H1 (cell line): Measurements from ENCODE around the gene CENPM. TPM values are rescaled to one million over a fixed set of nuclear protein-coding genes. Genes with fewer than 3 reads are reported as not detected.
A peak's percentile ranks its signal among the peaks of the same experiment; 100 is the strongest.

Source experiments
- CTCF ChIA-PET: fragments of 300-600 bp; sonication (Branson Sonifier 250); formaldehyde crosslinking; loops from one replicate; lab custom pipeline; 2021; ENCODE audit not compliant: partially characterized antibody; lab: Charles Lee
- POLR2A ChIA-PET: fragments of 300-600 bp; sonication (Branson Sonifier 250); formaldehyde crosslinking; loops from one replicate; lab custom pipeline; 2021; ENCODE audit warnings: inconsistent platforms; ENCODE audit not compliant: partially characterized antibody; lab: Charles Lee
- DNase-seq, 2 experiments: peaks; one replicate each; pipeline versions ENCODE4 v3.0.0 to v3.0.0-alpha.2; 2010 to 2022; ENCODE audit warnings: low spot score in 2 of 2, low read depth in 1 of 2, mixed read lengths in 1 of 2
- FAIRE-seq: peaks from 2 replicates; lab custom pipeline; 2011; peaks lifted over from hg19 to GRCh38; lab: Jason Lieb, UNC
- H2AFZ ChIP-seq: 2 replicates; pipeline ENCODE4 v1.8.1; 2012; ENCODE audit warnings: low read length, inconsistent platforms
- H2AK5ac ChIP-seq: 2 replicates; pipeline ENCODE4 v1.6.1; 2013; ENCODE audit warnings: low read depth, low read length
- H2BK120ac ChIP-seq: replicated peaks from 2 replicates; pipeline ENCODE3; 2013; ENCODE audit warnings: low read depth, low read length, inconsistent platforms
- H2BK12ac ChIP-seq: 2 replicates; pipeline ENCODE4 v1.6.1; 2013; ENCODE audit warnings: low read depth, low read length
- H2BK15ac ChIP-seq: 2 replicates; pipeline ENCODE4 v1.6.1; 2013; ENCODE audit warnings: low read length
- H2BK20ac ChIP-seq: 2 replicates; pipeline ENCODE4 v1.6.1; 2013; ENCODE audit warnings: low read length
- H2BK5ac ChIP-seq: 2 replicates; pipeline ENCODE4 v1.6.1; 2013; ENCODE audit warnings: low read depth, low read length
- H3K14ac ChIP-seq: 2 replicates; pipeline ENCODE4 v1.6.1; 2013; ENCODE audit warnings: inconsistent platforms; ENCODE audit not compliant: insufficient read length
- H3K18ac ChIP-seq: 2 replicates; pipeline ENCODE4 v1.6.1; 2013; ENCODE audit warnings: low read length; ENCODE audit errors: extremely low read depth
- H3K23ac ChIP-seq: 2 replicates; pipeline ENCODE4 v1.6.1; 2013; ENCODE audit warnings: inconsistent platforms; ENCODE audit not compliant: insufficient read length
- H3K23me2 ChIP-seq: 2 replicates; pipeline ENCODE4 v1.6.1; 2013; ENCODE audit warnings: low read depth, low read length
- H3K27ac ChIP-seq: 2 replicates; pipeline ENCODE4 v1.6.1; 2011; ENCODE audit warnings: low read depth, low read length, inconsistent platforms
- H3K27me3 ChIP-seq, 4 experiments: replicated peaks in 1 of 4; 1 replicate in 1 of 4; 2 replicates in 3 of 4; pipeline versions ENCODE4 v1.6.1 to v1.8.1; 2011 to 2013; ENCODE audit warnings: low read length in 3 of 4, mild to moderate bottlenecking in 3 of 4, inconsistent platforms in 2 of 4, mixed read lengths in 2 of 4, moderate library complexity in 1 of 4; ENCODE audit not compliant: control insufficient read depth in 3 of 4, insufficient read depth in 3 of 4; ENCODE audit errors: extremely low read depth in 1 of 4
- H3K36me3 ChIP-seq, 4 experiments: 2 replicates each; pipeline versions ENCODE4 v1.6.1 to v1.8.1; 2011 to 2013; ENCODE audit warnings: mild to moderate bottlenecking in 4 of 4, low read length in 3 of 4, moderate library complexity in 2 of 4, control low read depth in 1 of 4, inconsistent platforms in 1 of 4; ENCODE audit not compliant: insufficient read depth in 4 of 4, control insufficient read depth in 2 of 4
- H3K4ac ChIP-seq: replicated peaks from 2 replicates; pipeline ENCODE3; 2013; ENCODE audit warnings: low read length, low read depth, mixed read lengths, inconsistent platforms; ENCODE audit not compliant: insufficient read length
- H3K4me1 ChIP-seq, 4 experiments: replicated peaks in 1 of 4; 1 replicate in 1 of 4; 2 replicates in 3 of 4; pipeline versions ENCODE4 v1.6.1 to v1.8.1; 2011 to 2013; ENCODE audit warnings: low read length in 3 of 4, inconsistent platforms in 2 of 4, mixed read lengths in 1 of 4; ENCODE audit not compliant: insufficient read depth in 4 of 4, control insufficient read depth in 3 of 4
- H3K4me2 ChIP-seq, 2 experiments: 2 replicates each; pipeline versions ENCODE4 v1.6.1 to v1.8.1; 2011 to 2013; ENCODE audit warnings: low read depth in 2 of 2, low read length in 2 of 2, control low read depth in 1 of 2, inconsistent platforms in 1 of 2, mild to moderate bottlenecking in 1 of 2; ENCODE audit not compliant: insufficient read depth in 1 of 2
- H3K4me3 ChIP-seq, 4 experiments: fragments of 200-600, 300-600 bp in 1 of 4; sonication (generic), shearing (Covaris generic), sonication (Bioruptor Twin) in 1 of 4; 2 replicates each; pipeline versions ENCODE4 v1.5.1 to v1.8.1; 2011 to 2016; ENCODE audit warnings: low read length in 4 of 4, low read depth in 3 of 4, control low read depth in 2 of 4, inconsistent platforms in 2 of 4, mild to moderate bottlenecking in 2 of 4, mixed read lengths in 1 of 4, moderate library complexity in 1 of 4; ENCODE audit not compliant: insufficient read depth in 2 of 4; ENCODE audit errors: extremely low read depth in 1 of 4
- H3K56ac ChIP-seq: replicated peaks from 2 replicates; pipeline ENCODE3; 2013; ENCODE audit warnings: low read depth, mild to moderate bottlenecking, mixed read lengths, low read length, inconsistent platforms; ENCODE audit not compliant: insufficient read length
- H3K79me1 ChIP-seq: 2 replicates; pipeline ENCODE4 v1.6.1; 2013; ENCODE audit warnings: low read depth, low read length, control low read depth
- H3K79me2 ChIP-seq, 2 experiments: 2 replicates each; pipeline versions ENCODE4 v1.6.1 to v1.8.1; 2012 to 2013; ENCODE audit warnings: low read length in 2 of 2, mild to moderate bottlenecking in 2 of 2, inconsistent platforms in 1 of 2; ENCODE audit not compliant: insufficient read depth in 2 of 2, control insufficient read depth in 1 of 2
- H3K9ac ChIP-seq, 4 experiments: replicated peaks in 1 of 4; 1 replicate in 1 of 4; 2 replicates in 3 of 4; pipeline versions ENCODE4 v1.6.1 to v1.8.1; 2011 to 2013; ENCODE audit warnings: low read depth in 3 of 4, low read length in 3 of 4, control low read depth in 2 of 4, mild to moderate bottlenecking in 2 of 4, moderate library complexity in 2 of 4, inconsistent platforms in 1 of 4; ENCODE audit errors: extremely low read depth in 1 of 4
- H3K9me3 ChIP-seq, 2 experiments: 2 replicates each; pipeline versions ENCODE4 v1.6.1 to v1.8.1; 2012 to 2013; ENCODE audit warnings: mild to moderate bottlenecking in 2 of 2, moderate library complexity in 2 of 2, control low read depth in 1 of 2, inconsistent platforms in 1 of 2, low read depth in 1 of 2, low read length in 1 of 2, mixed read lengths in 1 of 2; ENCODE audit not compliant: insufficient read depth in 2 of 2
- H4K20me1 ChIP-seq, 2 experiments: replicated peaks in 1 of 2; 2 replicates each; pipeline versions ENCODE3 to v1.8.1; 2011 to 2013; ENCODE audit warnings: inconsistent platforms in 2 of 2, low read length in 2 of 2, mild to moderate bottlenecking in 1 of 2; ENCODE audit not compliant: insufficient read depth in 2 of 2, control insufficient read depth in 1 of 2
- H4K5ac ChIP-seq: 2 replicates; pipeline ENCODE4 v1.6.1; 2013; ENCODE audit warnings: low read length, low read depth, mixed read lengths, inconsistent platforms; ENCODE audit not compliant: insufficient read length
- H4K8ac ChIP-seq: 2 replicates; pipeline ENCODE4 v1.8.0; 2013; ENCODE audit warnings: mild to moderate bottlenecking, moderate library complexity, low read length, inconsistent platforms; ENCODE audit not compliant: insufficient read depth; ENCODE audit errors: extremely low read depth
- H4K91ac ChIP-seq: replicated peaks from 2 replicates; pipeline ENCODE3; 2013; ENCODE audit warnings: low read length, mixed read lengths, inconsistent platforms; ENCODE audit not compliant: insufficient read length
- BRCA1 ChIP-seq: IDR thresholded peaks from 2 replicates; pipeline ENCODE4 v1.6.1; 2012; ENCODE audit warnings: low read depth, low read length, improper control_type of control experiment
- CBX5 ChIP-seq: fragments of 300-800, 300-1000 bp; sonication (generic); IDR thresholded peaks from 2 replicates; pipeline ENCODE4 v1.7.1; 2016; ENCODE audit warnings: antibody characterized with exemption, low read length, low read depth
- CREB1 ChIP-seq: IDR thresholded peaks from 2 replicates; pipeline ENCODE4 v1.6.1; 2012; ENCODE audit warnings: inconsistent platforms
- JUND ChIP-seq: IDR thresholded peaks from 2 replicates; pipeline ENCODE4 v1.6.1; 2011; ENCODE audit warnings: mild to moderate bottlenecking, improper control_type of control experiment, low read length
- RFX5 ChIP-seq: IDR thresholded peaks from 2 replicates; pipeline ENCODE4 v1.6.1; 2011; ENCODE audit warnings: low read depth, low read length, improper control_type of control experiment, borderline replicate concordance
- RNF2 ChIP-seq: fragments of 200-900, 300-1000 bp; sonication (generic); IDR thresholded peaks from 2 replicates; pipeline ENCODE4 v1.7.1; 2016; ENCODE audit warnings: borderline replicate concordance, low read depth, mild to moderate bottlenecking, antibody characterized with exemption, low read length; ENCODE audit not compliant: poor library complexity, severe bottlenecking; ENCODE audit errors: missing control alignments
- SP1 ChIP-seq: IDR thresholded peaks from 2 replicates; pipeline ENCODE4 v1.6.1; 2011; ENCODE audit warnings: low read depth, low read length
- SP2 ChIP-seq: IDR thresholded peaks from 2 replicates; pipeline ENCODE4 v1.6.1; 2012; ENCODE audit warnings: mild to moderate bottlenecking, low read length, inconsistent platforms
- TAF7 ChIP-seq: optimal IDR thresholded peaks from 2 replicates; pipeline ENCODE3; 2011; ENCODE audit warnings: low read depth, mild to moderate bottlenecking, inconsistent platforms, low read length, moderate library complexity, borderline replicate concordance
- TBP ChIP-seq: IDR thresholded peaks from 2 replicates; pipeline ENCODE4 v1.6.1; 2011; ENCODE audit warnings: low read depth, low read length, improper control_type of control experiment
- TCF12 ChIP-seq: IDR thresholded peaks from 2 replicates; pipeline ENCODE4 v1.6.1; 2011; ENCODE audit warnings: low read depth, mild to moderate bottlenecking, low read length
- ZNF274 ChIP-seq: IDR thresholded peaks from 2 replicates; pipeline ENCODE4 v1.7.0; 2012; ENCODE audit warnings: low read length, borderline replicate concordance; ENCODE audit errors: extremely low read depth
- WGBS, 2 experiments: shearing (Covaris generic) in 1 of 2; methylation state at CpG; one replicate each; pipeline versions ENCODE4 v1.1.6 to v1.1.7; 2013 to 2015; ENCODE audit warnings: low lambda C conversion rate in 2 of 2, mixed read lengths in 2 of 2, inconsistent platforms in 1 of 2, low coverage in 1 of 2, missing lambda C conversion rate in 1 of 2; ENCODE audit not compliant: insufficient replicate concordance in 2 of 2, insufficient coverage in 1 of 2, insufficient read length in 1 of 2; ENCODE audit errors: extremely low coverage in 1 of 2, missing lambda C conversion rate in 1 of 2; 5-methylcytosine and 5-hydroxymethylcytosine counted together
- polyA plus RNA-seq, 7 experiments: library from polyadenylated mRNA; depleted of rRNA in 3 of 7; stranded (reverse) in 5 of 7; unstranded in 2 of 7; fragments of >200 nt in 5 of 7; fragments of 200-250 nt in 2 of 7; gene quantifications; 1 replicate in 5 of 7; 2 replicates in 1 of 7; 4 replicates in 1 of 7; pipeline versions ENCODE4 v1.2.1 to v1.2.3, GENCODE V29; 2011 to 2013; ENCODE audit warnings: missing spikeins in 2 of 7, mixed read lengths in 2 of 7
- total RNA-seq: library from RNA; stranded (reverse); fragmentation: NEBNext Ultra II Directional; extraction: Animal tissue kit (Norgen Biotek cat#: 25700); gene quantifications from 2 replicates; pipeline ENCODE4 v1.2.1, GENCODE V29; 2021
- TF ChIP-seq, protein P1 (sequence below): IDR thresholded peaks from 2 replicates; pipeline ENCODE4 v1.6.1; 2012; ENCODE audit warnings: inconsistent platforms

Gene CENPM
- total and polyA plus RNA-seq, 2 of the 8 experiments (the other 6 are each of a cell fraction or from before 2014, with no cell fraction given): 32.0 to 80.4 TPM

DNA sequence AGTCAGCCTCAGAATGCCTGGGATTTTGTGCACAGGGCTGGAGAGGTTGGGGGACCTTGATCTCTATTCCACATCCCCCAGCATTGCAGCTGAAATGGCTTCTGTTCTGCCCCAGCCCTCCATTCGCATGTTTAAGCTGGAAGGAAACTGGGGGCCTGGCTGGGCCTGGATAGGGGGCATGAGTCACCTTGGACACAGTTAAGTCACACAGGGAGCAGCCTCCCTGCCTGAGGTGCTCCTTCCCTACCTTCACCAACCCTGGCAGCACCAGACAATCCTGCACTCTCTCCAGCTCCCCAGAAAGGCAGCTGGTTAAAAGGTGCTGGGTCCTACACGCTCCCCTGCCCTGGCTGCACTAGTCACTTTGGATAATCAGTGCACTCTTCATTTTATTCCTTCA lies 5.8 kb upstream of the CENPM start:
- POLR2A ChIA-PET: interaction anchor here (1.2 to 1.9 kb wide), 2 partner anchors 14 to 33 kb away, joined by 4 to 5 read pairs; no protein-coding TSS in a partner anchor
- TF ChIP-seq TCF12: no peak
- no peak for TF ChIP-seq RFX5
- no peak for TF ChIP-seq CREB1
- TF ChIP-seq BRCA1: no peak
- no peak for TF ChIP-seq SP1
- no peak for TF ChIP-seq ZNF274
- TF ChIP-seq JUND: no peak
- TF ChIP-seq RNF2: no peak
- TF ChIP-seq SP2: no peak
- no peak for TF ChIP-seq TAF7
- no peak for TF ChIP-seq CBX5
- TF ChIP-seq, protein P1, sequence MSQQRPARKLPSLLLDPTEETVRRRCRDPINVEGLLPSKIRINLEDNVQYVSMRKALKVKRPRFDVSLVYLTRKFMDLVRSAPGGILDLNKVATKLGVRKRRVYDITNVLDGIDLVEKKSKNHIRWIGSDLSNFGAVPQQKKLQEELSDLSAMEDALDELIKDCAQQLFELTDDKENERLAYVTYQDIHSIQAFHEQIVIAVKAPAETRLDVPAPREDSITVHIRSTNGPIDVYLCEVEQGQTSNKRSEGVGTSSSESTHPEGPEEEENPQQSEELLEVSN: no peak
- TF ChIP-seq TBP: no peak

More for the DNA sequence above, 5.8 kb upstream of the CENPM start:
- no peak overlapping the region for H3K23ac ChIP-seq
- peaks cover 0 to 2% of the 10 kb centered on the region in 2 experiments for H4K20me1 ChIP-seq
- H3K9me3 ChIP-seq: no peaks in the 10 kb centered on the region
- no peaks in the 10 kb centered on the region for H3K79me2 ChIP-seq
- H3K56ac ChIP-seq: no peak overlapping the region
- H2AFZ ChIP-seq: no peak overlapping the region
- peak overlapping the region; percentile 53 for H4K8ac ChIP-seq
- CTCF ChIA-PET: interaction anchor here (0.6 to 2.4 kb wide), 9 partner anchors 12 to 213 kb away, joined by 3 to 10 read pairs (median 4); partner anchors contain the start of gene TNFRSF13C
- H4K5ac ChIP-seq: no peak overlapping the region
- H3K36me3 ChIP-seq: no peaks in the 10 kb centered on the region
- H3K18ac ChIP-seq: no peak overlapping the region; the same call in 1 of the 2 replicates
- H3K9ac ChIP-seq: no peak overlapping the region
- H2BK120ac ChIP-seq: no peak overlapping the region
- H2BK5ac ChIP-seq: no peak overlapping the region
- H3K4me1 ChIP-seq: peaks cover 2 to 14% (median 5%) of the 10 kb centered on the region in 4 experiments; a peak in 6 of 7 replicates
- DNase-seq (no peak), FAIRE-seq (no peak)
- no peaks in the 10 kb centered on the region for H3K79me1 ChIP-seq
- no peak overlapping the region for H3K27ac ChIP-seq
- no peak overlapping the region; the same call in 1 of the 2 replicates for H2AK5ac ChIP-seq
- no peak overlapping the region; the same call in 1 of the 2 replicates for H2BK15ac ChIP-seq
- no peak overlapping the region for H2BK20ac ChIP-seq
- H3K27me3 ChIP-seq: no peaks in the 10 kb centered on the region
- 0 out of 2 replicates have a peak, but pooled peaks cover 1% of the 10 kb centered on the region for H3K23me2 ChIP-seq
- no peak overlapping the region for H3K14ac ChIP-seq
- H2BK12ac ChIP-seq: peak overlapping the region; percentile 20; the same call in 1 of the 2 replicates
- no peak overlapping the region for H3K4me3 ChIP-seq
- no peak overlapping the region for H3K4ac ChIP-seq
- H3K4me2 ChIP-seq: no peak overlapping the region
- peak overlapping the region; percentile 31 for H4K91ac ChIP-seq
- 84% methylated on average over 2 of the region's 2 CpGs; no CpG with 5 or more reads in 1 of the 2 experiments for WGBS, 2 experiments
